CD14-positive monocyte (primary cell): ENCODE measurements around the gene JAK1. TPM values are rescaled to one million over a fixed set of nuclear protein-coding genes. Genes with fewer than 3 reads are reported as not detected.

Experiments used
- DNase-seq, 3 donors: peaks; one replicate each; pipeline ENCODE4 v3.0.0-alpha.2; 2011 to 2022
- H2AFZ ChIP-seq: 2 replicates; pipeline ENCODE4 v1.6.0; 2012; ENCODE audit warnings: mild to moderate bottlenecking, low read depth, low read length, inconsistent platforms; ENCODE audit not compliant: insufficient read depth, poor library complexity, severe bottlenecking
- H3K27ac ChIP-seq, 2 donors: 1 replicate in 1 of 2; 2 replicates in 1 of 2; pipeline ENCODE4 v1.5.1; 2012 to 2013; ENCODE audit warnings: low read length in 2 of 2, control low read depth in 1 of 2, inconsistent platforms in 1 of 2, low read depth in 1 of 2, mild to moderate bottlenecking in 1 of 2
- H3K27me3 ChIP-seq, 2 donors: one replicate each; pipeline versions ENCODE4 v1.6.0 to v1.6.1; 2011 to 2013; ENCODE audit warnings: low read length in 2 of 2; ENCODE audit not compliant: control insufficient read depth in 2 of 2, insufficient read depth in 2 of 2
- H3K36me3 ChIP-seq, 2 donors: replicated peaks in 1 of 2; 1 replicate in 1 of 2; 2 replicates in 1 of 2; pipeline versions ENCODE4 v1.5.1 to v1.6.1; 2012 to 2013; ENCODE audit warnings: low read length in 2 of 2, control low read depth in 1 of 2, inconsistent platforms in 1 of 2, mild to moderate bottlenecking in 1 of 2; ENCODE audit not compliant: insufficient read depth in 2 of 2, control insufficient read depth in 1 of 2
- H3K4me1 ChIP-seq, 2 donors: 1 replicate in 1 of 2; 2 replicates in 1 of 2; pipeline versions ENCODE4 v1.5.1 to v1.6.1; 2012 to 2013; ENCODE audit warnings: low read length in 2 of 2, control low read depth in 1 of 2, inconsistent platforms in 1 of 2, mild to moderate bottlenecking in 1 of 2, moderate library complexity in 1 of 2; ENCODE audit not compliant: insufficient read depth in 2 of 2, control insufficient read depth in 1 of 2
- H3K4me2 ChIP-seq: replicated peaks from 2 replicates; pipeline ENCODE3; 2012; ENCODE audit warnings: low read length, moderate library complexity, mild to moderate bottlenecking; ENCODE audit not compliant: poor library complexity, severe bottlenecking; ENCODE audit errors: extremely low read depth
- H3K4me3 ChIP-seq, 3 experiments: fragments of 200-600 bp in 1 of 3; sonication (generic) in 1 of 3; replicated peaks in 1 of 3; 1 replicate in 2 of 3; 2 replicates in 1 of 3; pipeline ENCODE4 v1.5.1; 2011 to 2013; ENCODE audit warnings: low read length in 3 of 3, mild to moderate bottlenecking in 3 of 3, control low read depth in 2 of 3, low read depth in 2 of 3, inconsistent platforms in 1 of 3, moderate library complexity in 1 of 3
- H3K79me2 ChIP-seq: 2 replicates; pipeline ENCODE4 v1.6.0; 2012; ENCODE audit warnings: mild to moderate bottlenecking, control low read depth, inconsistent platforms, low read length, moderate library complexity; ENCODE audit not compliant: insufficient read depth
- H3K9ac ChIP-seq: 2 replicates; pipeline ENCODE4 v1.6.0; 2017; ENCODE audit warnings: low read length, mild to moderate bottlenecking; ENCODE audit not compliant: insufficient read depth, poor library complexity, severe bottlenecking
- H3K9me3 ChIP-seq, 2 donors: replicated peaks in 1 of 2; 1 replicate in 1 of 2; 2 replicates in 1 of 2; pipeline versions ENCODE4 v1.5.1 to v1.6.1; 2012 to 2013; ENCODE audit warnings: low read length in 2 of 2, control low read depth in 1 of 2; ENCODE audit not compliant: control insufficient read depth in 1 of 2, insufficient read depth in 1 of 2
- H4K20me1 ChIP-seq: 2 replicates; pipeline ENCODE4 v1.6.0; 2012; ENCODE audit warnings: mild to moderate bottlenecking, low read length, control low read depth, moderate library complexity; ENCODE audit not compliant: insufficient read depth
- H3K27ac Mint-ChIP-seq, 7 donors: one replicate each; pipeline ENCODE4 v1.8.0; 2020; ENCODE audit warnings: mild to moderate bottlenecking in 7 of 7, mixed read lengths in 7 of 7, moderate library complexity in 6 of 7, inconsistent platforms in 2 of 7
- H3K27me3 Mint-ChIP-seq, 3 donors: one replicate each; pipeline ENCODE4 v1.8.0; 2021 to 2022; ENCODE audit warnings: low read depth in 3 of 3, mild to moderate bottlenecking in 3 of 3, mixed read lengths in 3 of 3, moderate library complexity in 3 of 3, inconsistent platforms in 1 of 3
- H3K36me3 Mint-ChIP-seq, 2 donors: one replicate each; pipeline ENCODE4 v1.8.0; 2020; ENCODE audit warnings: mixed read lengths in 2 of 2, inconsistent platforms in 1 of 2, mild to moderate bottlenecking in 1 of 2
- H3K4me1 Mint-ChIP-seq: one replicate; pipeline ENCODE4 v1.8.0; 2020; ENCODE audit warnings: mild to moderate bottlenecking, mixed read lengths
- H3K4me3 Mint-ChIP-seq, 2 donors: one replicate each; pipeline ENCODE4 v1.8.0; 2020; ENCODE audit warnings: mild to moderate bottlenecking in 2 of 2, mixed read lengths in 2 of 2, moderate library complexity in 1 of 2
- H3K9me3 Mint-ChIP-seq, 7 donors: one replicate each; pipeline ENCODE4 v1.8.0; 2020 to 2022; ENCODE audit warnings: mixed read lengths in 7 of 7, mild to moderate bottlenecking in 6 of 7, moderate library complexity in 6 of 7, inconsistent platforms in 2 of 7
- CTCF ChIP-seq: fragments of 200-600 bp; IDR thresholded peaks from one replicate; pipeline ENCODE4 v1.8.0; 2022; ENCODE audit warnings: antibody characterized with exemption, mild to moderate bottlenecking
- WGBS: methylation state at CpG from one replicate; pipeline ENCODE4 v1.1.5; 2013; ENCODE audit warnings: missing lambda C conversion rate; ENCODE audit not compliant: insufficient coverage; 5-methylcytosine and 5-hydroxymethylcytosine counted together
- intact Hi-C, 2 donors: fragments of 100-400 bp; cut with micrococcal nuclease; formaldehyde crosslinking; loops; one replicate each; pipeline versions ENCODE4 v1.15.0 to v1.15.1; 2023
- polyA plus RNA-seq, 3 donors: library from polyadenylated mRNA; depleted of rRNA in 1 of 3; unstranded in 2 of 3; stranded (reverse) in 1 of 3; fragments of 300-500 nt in 2 of 3; fragments of >200 nt in 1 of 3; fragmentation: Illumina TruSeq in 2 of 3; gene quantifications; 1 replicate in 2 of 3; 2 replicates in 1 of 3; pipeline ENCODE4 v1.2.3, GENCODE V29; 2012 to 2021
- small RNA-seq: library from RNA; depleted of rRNA; stranded (forward); fragments of <200 nt; gene quantifications from one replicate; pipeline ENCODE3, GENCODE V24; 2012; ENCODE audit warnings: low read depth; ENCODE audit not compliant: insufficient read length

The JAK1 gene
- polyA plus RNA-seq, 3 donors: 43.1 to 76.2 (median 72.6) TPM

GRCh38 chr1:64798872-64799271 is 167.5 kb downstream of the JAK1 start:
- Histone ChIP-seq H3K4me2 (no peak overlapping the region), H3K9me3 (no peaks in the 10 kb centered on the region), H3K36me3 (no peaks in the 10 kb centered on the region), H4K20me1 (no peaks in the 10 kb centered on the region), H3K4me1 (no peaks in the 10 kb centered on the region), H3K27me3 (no peaks in the 10 kb centered on the region), H2AFZ (no peak overlapping the region), H3K4me3 (no peak overlapping the region), H3K9ac (no peak overlapping the region), H3K27ac (no peak overlapping the region), H3K79me2 (no peaks in the 10 kb centered on the region)
- no peak for TF ChIP-seq CTCF
- H3K27ac Mint-ChIP-seq: no peak overlapping the region
- H3K4me1 Mint-ChIP-seq: no peaks in the 10 kb centered on the region
- H3K27me3 Mint-ChIP-seq: no peaks in the 10 kb centered on the region
- no peak overlapping the region for H3K4me3 Mint-ChIP-seq
- peaks cover 3 to 10% of the 10 kb centered on the region in 2 donors for H3K36me3 Mint-ChIP-seq
- H3K9me3 Mint-ChIP-seq: peaks cover 0 to 3% (median 0%) of the 10 kb centered on the region in 7 donors
- intact Hi-C loops: no loop called here
- DNase-seq: no peak

GRCh38 chr1:64790832-64791487 is 175.4 kb downstream of the JAK1 start:
- DNase-seq: peak in 1 of 3 donors; percentile 20
- no peak overlapping the region for H3K4me2 ChIP-seq
- no peak overlapping the region for H3K4me3 ChIP-seq
- peaks cover 0 to 2% (median 0%) of the 10 kb centered on the region in 3 donors for H3K27me3 Mint-ChIP-seq
- H3K4me1 Mint-ChIP-seq: peaks cover 3% of the 10 kb centered on the region
- H3K27me3 ChIP-seq: no peaks in the 10 kb centered on the region
- peaks cover 3 to 8% of the 10 kb centered on the region in 2 donors for H3K36me3 ChIP-seq
- no peaks in the 10 kb centered on the region for H3K79me2 ChIP-seq
- intact Hi-C loops: no loop called here
- peaks cover 0 to 6% of the 10 kb centered on the region in 2 donors for H3K36me3 Mint-ChIP-seq
- H3K27ac Mint-ChIP-seq: no peak overlapping the region
- H3K4me3 Mint-ChIP-seq: no peak overlapping the region
- no CpG with 5 or more reads among the region's 2 CpGs for whole genome bisulfite sequencing
- no peaks in the 10 kb centered on the region for H4K20me1 ChIP-seq
- H3K9me3 ChIP-seq: peaks cover 8 to 14% of the 10 kb centered on the region in 2 donors
- no peak overlapping the region for H3K9ac ChIP-seq
- H3K4me1 ChIP-seq: peaks cover 2 to 5% of the 10 kb centered on the region in 2 donors
- no peak overlapping the region for H3K27ac ChIP-seq
- no peak for TF ChIP-seq CTCF
- peaks cover 5 to 17% (median 10%) of the 10 kb centered on the region in 7 donors for H3K9me3 Mint-ChIP-seq
- H2AFZ ChIP-seq: no peak overlapping the region

Small RNAs within 50 kb of the gene (small RNA-seq; reads per million reads assigned to genes)
- not detected for gene AL606517.2

Other genes starting within 250 kb of the JAK1 start
- 1 to 10 TPM in 1 of 3 donors, under 1 TPM in 2; 0.38 to 1.3 (median 0.69) TPM for gene RAVER2, start 221.5 kb downstream of the JAK1 start, polyA plus RNA-seq
- 1 to 10 TPM; 4.3 to 9.9 (median 6.7) TPM for gene AK4, start 181.7 kb upstream of the JAK1 start, polyA plus RNA-seq